ENCODE measurements around the gene DSE. TPM values are rescaled to one million over a fixed set of nuclear protein-coding genes. Genes with fewer than 3 reads are reported as not detected.

DSE gene
- total RNA-seq, 1 experiment from 2014 or later = 5.4 TPM

- no peaks in the 10 kb centered on the region for H3K27me3 ChIP-seq (ENCODE audit: control insufficient read depth, insufficient read depth, low read length)
- H3K9me3 ChIP-seq (ENCODE audit: control insufficient read depth, insufficient read depth, low read depth, low read length) = no peaks in the 10 kb centered on the region
- no peaks in the 10 kb centered on the region for H3K4me1 ChIP-seq (ENCODE audit: control insufficient read depth, insufficient read depth, low read length)
- in situ Hi-C loops (cut with HindIII; ENCODE audit: low pct_unique_long_range_greater_than_20kb, low sequenced_read_pairs) = no loop called here
- intact Hi-C loops (cut with micrococcal nuclease; ENCODE audit: unreplicated experiment) = no loop called here
- no peak for ATAC-seq
- H3K27ac ChIP-seq (ENCODE audit: low read length) = no peak overlapping the region
- TF ChIP-seq POLR2AphosphoS5 (IDR thresholded peaks at IDR 0.05; ENCODE audit: low read depth, low read length) (no peak), REST (IDR thresholded peaks at IDR 0.05; ENCODE audit: insufficient read depth in 1 of 2, low read depth in 2 of 2, low read length in 1 of 2) (no peak), CTCF (IDR thresholded peaks at IDR 0.05) (no peak), SIN3A (IDR thresholded peaks at IDR 0.05; ENCODE audit: borderline replicate concordance, insufficient read depth, low read depth, low read length) (no peak), TCF7L2 (IDR thresholded peaks at IDR 0.05; ENCODE audit: low read depth, low read length) (no peak)
- POLR2A ChIA-PET = no interaction called here
- H3K4me3 ChIP-seq (ENCODE audit: low read depth in 2 of 2, low read length in 2 of 2) = no peak overlapping the region
- CTCF ChIA-PET = no interaction called here
- no TSS peak for BruUV-seq (replicated peaks)
- DNase-seq (ENCODE audit: low read depth, low spot score) = no peak
- no peaks in the 10 kb centered on the region for H3K36me3 ChIP-seq (ENCODE audit: control insufficient read depth, insufficient read depth, low read length)
Measured at GRCh38 chr6:116329156-116329555, 41.6 kb upstream of the DSE start.

GRCh38 chr6:116330511-116330910 is 40.2 kb upstream of the DSE start:
- BruUV-seq (replicated peaks) = no TSS peak
- ATAC-seq (no peak), DNase-seq (ENCODE audit: low read depth, low spot score) (no peak)
- in situ Hi-C loops (cut with HindIII; ENCODE audit: low pct_unique_long_range_greater_than_20kb, low sequenced_read_pairs) = no loop called here
- Histone ChIP-seq H3K9me3 (ENCODE audit: control insufficient read depth, insufficient read depth, low read depth, low read length) (no peaks in the 10 kb centered on the region), H3K27me3 (ENCODE audit: control insufficient read depth, insufficient read depth, low read length) (no peaks in the 10 kb centered on the region), H3K36me3 (ENCODE audit: control insufficient read depth, insufficient read depth, low read length) (no peaks in the 10 kb centered on the region), H3K27ac (ENCODE audit: low read length) (no peak overlapping the region), H3K4me1 (ENCODE audit: control insufficient read depth, insufficient read depth, low read length) (no peaks in the 10 kb centered on the region), H3K4me3 (ENCODE audit: low read depth in 2 of 2, low read length in 2 of 2) (no peak overlapping the region)
- ChIA-PET CTCF (no interaction called here), POLR2A (no interaction called here)
- intact Hi-C loops (cut with micrococcal nuclease; ENCODE audit: unreplicated experiment) = no loop called here
- TF ChIP-seq REST (IDR thresholded peaks at IDR 0.05; ENCODE audit: insufficient read depth in 1 of 2, low read depth in 2 of 2, low read length in 1 of 2) = no peak
- TF ChIP-seq TCF7L2 (IDR thresholded peaks at IDR 0.05; ENCODE audit: low read depth, low read length) = no peak
- TF ChIP-seq SIN3A (IDR thresholded peaks at IDR 0.05; ENCODE audit: borderline replicate concordance, insufficient read depth, low read depth, low read length) = no peak
- no peak for TF ChIP-seq CTCF (IDR thresholded peaks at IDR 0.05)
- TF ChIP-seq POLR2AphosphoS5 (IDR thresholded peaks at IDR 0.05; ENCODE audit: low read depth, low read length) = no peak

Measured in Panc1 (cell line).